ENCODE measurements around the gene BRINP2.

Gene BRINP2

DNA sequence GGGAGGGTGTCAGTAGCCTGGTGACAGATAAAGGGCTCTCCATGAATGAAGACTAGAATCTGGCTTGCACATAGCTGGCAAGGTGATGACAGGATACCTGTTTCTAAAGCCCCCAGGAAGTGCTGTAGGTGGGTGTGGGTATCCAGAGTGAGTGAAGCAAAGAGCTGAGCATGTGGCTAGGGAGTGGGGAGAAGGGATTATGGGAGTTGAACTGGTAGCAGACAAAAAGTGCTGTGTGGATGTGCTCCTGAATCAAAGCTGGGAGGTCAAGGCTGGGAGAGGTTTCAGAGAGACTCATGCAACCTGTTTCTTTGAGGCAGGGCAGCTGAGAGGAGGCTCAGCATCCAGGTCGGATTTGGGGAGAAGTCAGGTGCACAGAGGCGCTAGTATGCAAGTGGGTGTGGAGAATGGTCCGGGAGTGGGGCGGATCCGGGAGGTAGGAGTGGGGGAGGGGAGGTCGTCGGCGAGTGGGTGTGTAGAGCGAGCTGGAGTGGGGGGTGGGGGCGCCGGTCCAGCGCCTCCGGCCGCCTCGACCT, 6.8 kb upstream of the BRINP2 start:
- intact Hi-C loops (cut with DNase I): no loop called here
- DNase-seq: peak in 38 of 42 donors; percentile 21 to 79 (median 52)

DNA sequence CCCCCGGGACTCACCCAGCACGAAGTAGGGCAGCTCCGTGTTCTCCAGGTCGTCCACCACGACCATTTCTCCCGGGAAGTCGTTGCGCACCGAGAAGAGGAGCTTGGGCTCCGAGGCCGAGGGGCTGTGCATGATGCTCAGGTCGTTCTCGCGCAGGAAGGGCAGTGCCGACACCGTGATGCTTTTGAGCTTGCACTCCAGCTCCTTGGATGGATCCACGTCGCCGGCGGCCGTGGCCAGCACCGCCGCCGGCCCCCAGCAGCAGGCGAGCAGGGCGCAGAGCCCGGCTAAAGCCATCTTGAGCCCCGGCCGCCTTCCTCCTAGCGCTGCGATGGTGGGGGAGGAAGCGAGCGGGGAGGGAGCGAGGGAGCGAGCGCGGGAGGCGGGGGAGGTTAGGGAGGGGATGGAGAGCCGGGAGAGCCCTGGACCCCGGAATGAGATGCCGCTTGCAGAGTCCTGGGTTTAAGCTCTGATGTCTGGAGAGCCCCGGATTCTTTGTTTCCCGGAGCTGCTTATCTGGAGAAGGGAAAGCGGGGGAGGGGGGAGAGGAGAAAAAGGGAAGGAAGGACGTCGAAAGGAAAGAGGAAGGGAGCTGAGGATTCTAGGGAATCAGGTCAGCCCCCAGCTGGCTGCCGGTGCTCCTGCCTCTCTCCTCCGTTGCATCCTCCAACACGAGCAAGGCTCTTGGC, 6.2 kb upstream of the BRINP2 start, which contains the start of gene ASTN1:
Gene ASTN1, minus strand, starts transcription at position 333 of the 689 bp plus-strand sequence. Its CDS starts 36 bp downstream, at position 297.
- intact Hi-C loops (cut with DNase I): no loop called here

DNA sequence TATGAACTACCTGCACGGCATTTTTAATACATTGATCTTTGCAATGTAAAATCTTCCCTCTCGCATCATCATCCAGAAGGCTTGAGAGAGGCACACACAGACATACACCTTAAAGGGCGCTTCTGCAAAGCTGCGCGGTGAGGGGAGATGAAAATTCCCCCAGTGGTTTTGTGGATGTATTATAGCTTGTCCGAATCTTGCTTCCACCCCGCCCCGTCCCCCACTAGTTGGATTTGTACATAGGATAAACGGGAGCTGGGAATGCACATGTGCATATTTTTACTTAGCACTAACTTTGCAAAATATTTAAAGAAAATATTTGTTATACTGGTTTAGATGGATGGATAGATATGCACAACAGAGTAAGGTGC, 5.7 kb upstream of the BRINP2 start:
- DNase-seq: peak in 7 of 42 donors; percentile 16 to 59 (median 20)
- intact Hi-C loops (cut with DNase I): no loop called here

More for the DNA sequence above, 6.2 kb upstream of the BRINP2 start, which contains the start of gene ASTN1:
- DNase-seq: peak in 41 of 42 donors; percentile 22 to 80 (median 59)

DNA sequence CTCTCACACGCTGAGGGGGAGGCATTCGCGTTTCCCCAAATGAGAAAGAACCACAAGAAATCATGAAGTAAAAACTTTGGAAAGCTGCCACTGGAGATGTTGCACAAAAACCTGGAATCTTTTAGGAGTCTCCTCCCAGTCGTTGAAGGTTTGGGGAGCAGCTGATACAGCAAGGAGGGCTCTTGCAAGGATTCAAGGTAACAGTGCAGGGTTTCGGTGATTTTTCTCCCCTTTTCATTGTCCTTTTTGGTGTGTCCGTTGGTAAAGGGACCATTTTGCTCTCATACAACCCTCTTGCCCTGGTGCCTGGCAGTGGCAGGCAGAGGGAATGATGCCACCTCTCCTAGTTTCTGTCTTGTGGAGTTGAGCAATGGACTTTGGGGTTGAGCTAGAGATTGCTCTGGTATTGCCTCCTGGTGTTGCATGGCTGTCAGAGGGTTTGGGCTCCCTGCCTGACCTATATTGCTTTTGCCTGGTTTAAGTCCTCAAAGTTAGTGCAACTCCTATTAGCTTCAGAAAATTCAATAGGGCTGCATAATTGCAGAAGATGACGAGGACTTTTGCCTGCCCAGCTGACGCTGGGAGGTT, 872 bp downstream of the BRINP2 start:
- peak in 5 of 42 donors; percentile 5 to 47 (median 17) for DNase-seq

DNA sequence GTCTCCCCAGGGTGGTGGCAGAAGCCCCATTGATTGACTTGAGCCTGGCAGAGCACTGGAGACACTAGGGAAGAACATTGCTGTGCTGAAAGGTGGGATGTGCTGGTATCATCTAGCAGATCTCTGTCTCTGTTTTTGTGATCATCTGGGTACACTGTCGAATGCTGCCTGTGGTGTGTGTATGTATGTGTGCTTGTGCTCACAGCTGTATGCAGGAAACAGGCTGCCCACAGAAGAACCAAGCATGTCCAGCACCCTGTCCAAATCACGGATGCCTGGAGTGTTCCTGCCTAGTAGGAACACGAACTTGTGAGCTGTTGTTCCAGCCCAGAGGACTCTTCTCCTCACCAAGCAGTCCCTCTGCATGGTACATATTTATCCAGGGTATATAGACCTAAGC, 1.5 kb downstream of the BRINP2 start:
- DNase-seq: peak in 1 of 42 donors; percentile 5
- intact Hi-C loops (cut with DNase I): no loop called here

More for the DNA sequence above, 872 bp downstream of the BRINP2 start:
- intact Hi-C loops (cut with DNase I): no loop called here

DNA sequence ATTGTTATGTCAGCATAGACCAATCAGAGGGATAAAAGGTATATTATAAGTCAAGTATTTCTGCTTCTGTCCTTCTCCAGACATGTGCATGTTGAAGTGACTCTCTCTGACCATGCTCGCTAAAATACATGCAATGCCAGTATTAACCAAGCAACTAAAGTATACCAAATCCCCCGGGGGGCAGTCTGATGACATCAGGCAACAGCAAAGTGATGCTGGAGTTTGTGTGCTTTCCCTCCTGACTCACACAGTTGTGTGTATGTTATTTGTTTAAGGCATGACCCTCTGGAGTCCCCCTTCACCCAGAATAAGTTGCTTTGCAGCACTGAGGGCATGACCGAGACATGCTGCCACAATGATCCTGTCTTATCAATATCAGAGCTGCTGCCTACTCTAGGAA, 2.1 kb downstream of the BRINP2 start:
- DNase-seq: no peak
- intact Hi-C loops (cut with DNase I): no loop called here

DNA sequence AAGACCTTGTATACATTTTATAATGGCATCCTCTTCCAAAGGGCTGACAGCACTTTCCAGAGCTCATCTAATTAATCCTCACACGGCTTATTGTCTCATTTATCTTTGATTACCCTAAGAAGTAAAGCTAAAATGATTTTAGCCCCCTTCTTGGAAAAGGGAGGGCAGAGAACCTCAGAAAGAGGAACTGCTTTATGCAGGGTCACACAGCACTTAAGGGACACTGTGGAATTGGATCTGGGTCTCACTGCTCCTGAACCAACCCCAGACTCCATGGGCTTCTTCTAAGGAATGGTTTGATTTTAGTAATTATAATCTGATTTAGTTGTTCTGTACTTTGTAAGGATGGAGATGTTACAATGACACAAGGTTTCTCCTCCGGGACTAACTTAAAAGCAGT, 3.2 kb downstream of the BRINP2 start:
- DNase-seq: no peak
- intact Hi-C loops (cut with DNase I): no loop called here

DNA sequence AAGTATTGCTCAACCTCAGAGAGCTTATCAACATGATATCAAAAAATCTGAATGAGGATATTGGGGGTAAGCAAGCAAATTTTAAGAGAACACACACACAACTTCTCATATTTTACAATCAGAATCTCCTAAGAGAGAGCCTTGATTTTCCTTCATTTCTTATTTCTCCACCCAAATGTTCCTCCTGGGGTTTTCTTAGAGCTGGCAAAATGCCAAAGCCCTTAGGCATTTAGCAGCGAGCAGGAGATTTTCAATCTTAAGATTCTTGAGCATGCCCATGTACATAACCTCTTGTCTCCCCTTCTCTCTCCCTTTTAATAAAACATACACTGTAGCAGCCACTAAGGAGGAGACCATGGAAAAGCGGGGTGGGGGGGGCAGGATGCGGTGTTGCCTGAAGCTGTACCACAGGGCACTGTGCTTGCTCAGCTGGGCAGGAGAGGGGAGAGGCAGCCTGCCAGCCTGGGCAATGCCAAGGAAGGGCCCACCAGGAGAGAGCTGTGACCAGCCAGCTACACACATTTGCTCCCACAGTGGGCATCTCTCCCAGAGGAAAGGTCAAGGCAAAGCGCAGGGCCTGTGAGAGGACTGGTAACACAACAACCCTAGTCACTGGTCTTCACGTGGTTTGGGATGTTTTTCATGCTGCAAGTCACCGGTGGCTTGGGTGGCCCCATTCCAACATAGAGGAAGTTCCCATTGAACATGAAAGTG, 4.3 kb downstream of the BRINP2 start:
- intact Hi-C loops (cut with DNase I): no loop called here
- DNase-seq: peak in 34 of 42 donors; percentile 10 to 76 (median 48)

DNA sequence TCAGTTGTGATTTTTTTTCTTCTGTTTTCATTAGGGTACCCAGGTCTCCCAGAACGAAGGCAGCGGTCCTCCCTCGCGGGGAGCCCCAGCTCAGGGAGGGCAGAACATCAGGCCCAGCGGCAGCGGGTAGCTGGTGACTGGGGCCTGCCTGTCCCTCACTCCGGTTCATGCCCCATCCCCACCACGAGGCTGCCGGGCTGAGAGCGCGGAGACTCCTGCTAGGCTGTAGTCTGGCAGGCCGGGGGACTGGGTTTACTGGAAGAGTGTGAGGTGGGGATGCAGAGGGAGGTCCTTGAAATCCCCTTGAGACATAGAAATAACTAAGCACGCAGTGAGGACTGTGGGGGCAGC, 10.5 kb downstream of the BRINP2 start:
- intact Hi-C loops (cut with DNase I): loop anchor here (5.0 kb wide), 1 partner anchor 284 kb away; no protein-coding TSS in a partner anchor

DNA sequence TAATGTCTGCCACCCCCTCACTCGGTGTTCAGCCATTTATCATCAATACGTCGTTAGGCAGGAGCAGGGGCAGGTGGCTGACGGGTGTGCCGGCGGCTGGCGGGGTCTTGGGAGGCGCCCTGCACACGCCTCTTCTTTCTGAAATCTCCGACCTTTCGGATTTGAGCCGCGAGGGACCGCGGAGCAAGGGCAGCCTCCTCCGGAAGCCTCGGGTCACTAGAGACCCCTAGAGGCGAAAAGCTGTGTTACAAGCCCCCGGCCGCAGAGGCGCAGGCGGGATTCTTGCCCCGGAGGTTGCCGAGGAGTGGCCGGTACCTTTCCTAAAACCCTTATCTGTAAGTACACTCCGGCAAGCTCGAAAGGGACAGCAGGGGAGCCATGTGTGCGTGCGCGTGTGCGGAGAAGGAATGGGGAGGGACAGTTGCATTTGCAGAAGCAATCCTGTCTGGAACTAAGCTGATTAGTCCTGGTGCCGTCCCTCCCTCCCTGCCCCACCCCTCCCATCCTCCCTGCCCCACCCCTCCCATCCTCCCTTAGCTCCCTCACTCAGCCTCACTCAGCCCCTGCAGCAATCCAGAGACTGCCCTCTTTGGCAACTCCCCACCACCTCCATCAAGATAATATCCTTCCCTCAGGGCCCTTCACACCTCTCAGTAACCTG, 11.0 kb downstream of the BRINP2 start:
- intact Hi-C loops (cut with DNase I): loop anchor here (5.0 kb wide), 1 partner anchor 284 kb away; no protein-coding TSS in a partner anchor
- peak; percentile 46 to 91 (median 77) for DNase-seq

More for the DNA sequence above, 10.5 kb downstream of the BRINP2 start:
- DNase-seq: peak in 30 of 42 donors; percentile 15 to 68 (median 35)

DNA sequence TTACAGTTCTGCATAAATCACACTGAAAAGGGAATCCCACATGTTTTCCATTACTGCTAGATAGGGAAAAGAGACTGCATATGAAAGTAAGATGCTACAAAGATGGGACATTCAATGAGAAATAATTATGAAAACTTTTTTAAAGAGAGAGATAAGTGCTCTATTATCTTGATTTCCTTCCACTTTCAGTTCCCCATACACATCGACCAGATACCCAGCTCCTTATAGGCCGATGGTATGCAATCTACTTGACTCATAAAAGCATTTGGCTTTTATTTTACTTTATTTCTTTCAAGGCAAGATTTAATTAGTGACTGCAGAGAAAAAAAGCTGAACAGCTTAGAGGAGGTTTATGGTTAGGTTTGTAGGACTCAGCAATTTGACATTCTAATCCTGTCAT, 13.1 kb downstream of the BRINP2 start:
- DNase-seq: no peak
- intact Hi-C loops (cut with DNase I): loop anchor here (5.0 kb wide), 1 partner anchor 287 kb away; no protein-coding TSS in a partner anchor

DNA sequence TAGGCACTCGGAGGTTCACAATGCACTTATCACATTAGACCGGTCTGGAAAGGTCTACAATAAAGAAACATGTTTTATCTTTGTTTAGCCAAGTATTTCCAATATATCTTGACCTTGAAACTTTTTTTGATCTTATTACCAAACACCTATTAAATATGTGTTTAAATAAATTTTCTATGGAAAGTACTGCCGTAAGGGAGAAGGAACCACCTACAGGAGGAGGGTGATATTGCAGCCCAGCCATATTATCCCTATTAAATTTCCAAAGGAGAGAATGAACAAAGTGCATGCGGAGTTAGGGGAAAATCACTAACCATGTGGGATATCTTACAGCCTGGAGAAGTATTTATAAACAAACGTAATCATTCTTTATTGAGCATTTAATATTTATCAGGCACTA, 14.5 kb downstream of the BRINP2 start:
- intact Hi-C loops (cut with DNase I): no loop called here
- DNase-seq: no peak

DNA sequence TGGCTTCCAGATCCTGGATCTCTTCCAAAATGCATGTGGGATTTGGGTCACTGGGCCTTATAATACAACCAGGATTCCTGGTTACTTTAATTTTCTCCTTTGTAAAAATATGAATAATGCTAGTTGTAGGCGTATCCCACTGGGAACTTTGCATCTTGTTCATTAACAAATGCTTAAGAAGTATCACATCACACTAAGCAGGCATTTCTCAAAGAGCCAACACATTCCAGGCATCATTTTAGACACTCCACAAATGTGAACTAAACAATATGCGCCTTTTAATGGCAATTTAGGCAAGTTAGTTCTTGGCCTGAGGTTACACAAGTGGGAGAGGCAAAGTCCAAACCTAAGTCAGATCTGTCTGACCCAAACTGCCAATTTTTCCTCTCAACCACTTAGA, 15.9 kb downstream of the BRINP2 start:
- intact Hi-C loops (cut with DNase I): no loop called here
- DNase-seq: no peak

DNA sequence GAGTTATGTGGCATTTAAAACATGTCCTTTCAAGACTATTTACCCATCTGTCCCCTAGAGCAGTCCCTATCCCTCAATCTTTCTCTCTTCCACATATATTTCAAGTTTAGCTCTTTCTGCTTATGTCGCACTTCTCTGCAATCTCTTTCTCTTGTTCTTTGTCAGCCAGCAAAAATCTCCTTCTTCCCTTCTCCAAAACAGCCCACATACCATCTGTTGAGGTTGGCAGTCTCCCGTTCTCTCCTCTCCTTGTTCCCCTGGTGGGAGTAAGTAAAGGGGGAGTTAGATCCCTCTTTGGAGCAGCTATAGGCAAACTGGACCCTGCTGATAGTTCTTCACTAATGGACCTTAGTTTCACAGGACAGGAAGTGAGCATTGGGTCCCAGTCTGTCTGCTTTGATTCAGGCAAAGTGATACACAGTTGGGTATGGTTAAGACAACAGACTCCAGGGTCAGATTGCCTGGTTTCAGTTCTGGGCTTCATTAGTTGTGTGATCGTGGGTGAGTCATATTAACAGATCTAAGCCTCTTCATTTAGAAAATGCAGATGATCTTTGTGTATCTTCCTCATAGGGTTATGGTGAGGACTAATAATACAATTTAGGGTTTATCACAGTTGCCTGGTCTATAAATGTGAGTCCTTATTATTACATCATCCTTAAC, 19.7 kb downstream of the BRINP2 start:
- intact Hi-C loops (cut with DNase I): no loop called here
- no peak for DNase-seq

DNA sequence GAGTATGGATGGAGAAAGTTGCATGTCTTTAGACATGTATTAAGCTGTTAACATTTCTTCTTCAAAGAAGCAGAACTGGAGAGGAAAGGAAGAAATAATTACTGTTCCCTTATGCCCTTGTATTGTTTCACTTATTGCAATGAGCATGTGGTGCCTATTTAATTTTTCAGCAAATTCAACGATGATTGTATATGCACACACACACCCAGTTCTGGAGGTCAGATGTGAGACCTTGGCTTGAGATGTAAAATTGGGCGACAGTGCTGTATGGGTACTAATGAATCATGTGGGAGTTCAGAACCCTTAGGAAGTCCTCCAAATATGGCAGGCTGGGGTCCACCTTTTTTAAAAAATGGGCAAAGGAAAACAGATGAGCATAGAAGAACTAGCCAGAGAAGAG, 27.5 kb downstream of the BRINP2 start:
- intact Hi-C loops (cut with DNase I): no loop called here
- DNase-seq: no peak

DNA sequence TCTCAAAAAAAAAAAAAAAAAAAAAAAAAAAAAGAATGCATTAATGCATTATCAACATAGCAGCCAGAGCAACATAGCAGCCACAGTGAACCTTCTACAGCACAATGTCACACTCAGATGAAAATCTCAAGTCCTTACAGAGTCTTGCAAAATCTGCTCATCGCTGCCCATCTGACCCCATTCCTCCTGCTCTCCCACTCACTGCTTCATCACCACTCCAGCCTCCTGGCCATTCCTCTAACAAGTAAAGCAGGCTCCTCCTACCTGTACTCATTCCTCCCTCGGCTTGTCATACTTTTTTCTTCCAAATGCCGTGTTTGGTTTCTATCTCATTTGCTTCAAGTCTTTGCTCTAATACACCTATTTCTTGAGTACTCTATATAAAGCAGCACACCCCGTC, 29.5 kb downstream of the BRINP2 start:
- intact Hi-C loops (cut with DNase I): no loop called here

DNA sequence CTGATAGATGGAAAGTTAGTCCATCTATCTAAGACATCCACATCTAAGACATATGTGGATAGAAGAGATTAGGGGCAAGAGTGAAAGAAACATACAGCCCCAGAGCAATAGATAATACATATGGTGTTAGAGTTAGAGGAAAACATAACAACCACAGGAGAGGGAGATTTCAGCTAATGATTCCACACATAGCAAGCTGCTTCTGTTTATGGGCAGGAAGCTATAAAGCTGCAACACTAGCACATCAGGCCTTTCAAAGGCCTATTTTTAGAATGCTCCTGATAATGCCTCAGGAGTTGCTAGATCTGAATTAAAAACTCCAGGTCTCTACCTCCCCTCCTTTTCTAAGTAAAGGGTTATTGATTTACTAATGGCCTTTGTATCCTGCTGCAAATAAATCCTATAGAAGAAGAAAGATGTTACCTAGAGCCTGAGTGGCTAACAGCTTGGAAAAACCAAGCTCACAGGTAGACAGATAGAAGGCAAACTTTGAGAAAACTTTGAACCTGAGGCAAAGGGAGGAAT, 36.1 kb downstream of the BRINP2 start:
- intact Hi-C loops (cut with DNase I): no loop called here

More for the DNA sequence above, 29.5 kb downstream of the BRINP2 start:
- DNase-seq: no peak

DNA sequence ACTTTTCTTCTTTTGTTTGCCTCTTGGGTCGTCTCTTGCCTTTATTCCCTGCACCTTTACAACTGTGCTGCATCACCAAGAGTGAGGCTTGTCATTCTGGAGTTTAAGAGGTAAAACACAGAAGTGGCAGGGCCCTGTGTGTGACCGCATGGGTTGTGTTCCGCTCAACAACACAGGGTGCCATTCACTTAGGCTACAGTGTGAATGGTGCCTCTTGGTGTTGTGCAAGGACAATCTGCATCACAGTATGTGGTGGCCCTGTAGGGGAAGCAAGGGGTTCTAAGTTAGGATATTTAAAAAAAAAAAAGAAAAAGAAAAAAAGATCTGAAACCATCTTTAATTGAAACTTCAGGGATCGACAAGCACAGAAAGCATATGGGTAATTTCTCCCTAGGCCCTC, 38.2 kb downstream of the BRINP2 start:
- intact Hi-C loops (cut with DNase I): no loop called here
- DNase-seq: no peak

More for the DNA sequence above, 36.1 kb downstream of the BRINP2 start:
- DNase-seq: no peak

Measured in head of caudate nucleus (tissue), 42 donors.